HEK293 (cell line): Measurements from ENCODE around the gene CAPN8.
A peak's percentile ranks its signal among the peaks of the same experiment; 100 is the strongest.

Experiments
- CTCF ChIA-PET: fragments of 350-600 bp; formaldehyde crosslinking; extraction: SDS; loops from one replicate; lab custom pipeline; 2021; ENCODE audit warnings: antibody characterized with exemption; lab: Yijun Ruan, JAX
- POLR2A ChIA-PET: fragments of 300-600 bp; formaldehyde crosslinking; extraction: SDS; loops from one replicate; lab custom pipeline; 2020; ENCODE audit warnings: antibody characterized with exemption, inconsistent platforms; lab: Yijun Ruan, JAX
- H3K27ac ChIP-seq: fragments of 200-500 bp; sonication (Bioruptor generic); 2 replicates; pipeline ENCODE4 v1.5.1; 2014; ENCODE audit warnings: low read depth, low read length, control low read depth, inconsistent platforms; ENCODE audit errors: extremely low read depth
- H3K36me3 ChIP-seq, 2 experiments: fragments of 200-500 bp in 1 of 2; sonication (Bioruptor generic) in 1 of 2; 1 replicate in 1 of 2; 2 replicates in 1 of 2; pipeline ENCODE4 v1.5.1; 2014 to 2017; ENCODE audit warnings: inconsistent platforms in 2 of 2, low read length in 2 of 2; ENCODE audit not compliant: control insufficient read depth in 2 of 2, insufficient read depth in 1 of 2
- H3K4me1 ChIP-seq: fragments of 200-500 bp; sonication (Bioruptor generic); 2 replicates; pipeline ENCODE4 v1.5.1; 2014; ENCODE audit warnings: mild to moderate bottlenecking, low read length, inconsistent platforms; ENCODE audit not compliant: control insufficient read depth, insufficient read depth
- H3K4me3 ChIP-seq: 2 replicates; pipeline ENCODE4 v1.5.1; 2011; ENCODE audit warnings: low read depth, mild to moderate bottlenecking, control low read depth, low read length, moderate library complexity
- H3K9me3 ChIP-seq: fragments of 200-500 bp; sonication (Bioruptor generic); 2 replicates; pipeline ENCODE4 v1.5.1; 2014; ENCODE audit warnings: low read depth, low read length, inconsistent platforms; ENCODE audit not compliant: control insufficient read depth, insufficient read depth
- BCL11B ChIP-seq: fragments of 450-650 bp; formaldehyde crosslinking; IDR thresholded peaks from 2 replicates; pipeline ENCODE4 v1.5.1; 2016; ENCODE audit warnings: low read depth, missing biosample characterization, missing genetic modification characterization
- GLI2 ChIP-seq: fragments of 450-650 bp; formaldehyde crosslinking; IDR thresholded peaks from 2 replicates; pipeline ENCODE4; 2017; ENCODE audit warnings: missing biosample characterization, missing genetic modification characterization, low read depth, borderline replicate concordance
- HOXD13 ChIP-seq: sonication (generic); formaldehyde crosslinking; IDR thresholded peaks from 2 replicates; pipeline ENCODE4 v1.8.0; 2022; ENCODE audit warnings: missing genetic modification reagents, borderline replicate concordance
- KLF8 ChIP-seq: fragments of 450-650 bp; formaldehyde crosslinking; IDR thresholded peaks from 2 replicates; pipeline ENCODE4 v1.5.1; 2016; ENCODE audit warnings: missing biosample characterization, missing genetic modification characterization
- MYNN ChIP-seq: fragments of 450-650 bp; formaldehyde crosslinking; IDR thresholded peaks from 2 replicates; pipeline ENCODE4 v1.5.1; 2016; ENCODE audit warnings: missing biosample characterization, missing genetic modification characterization, borderline replicate concordance
- OSR2 ChIP-seq: fragments of 450-650 bp; formaldehyde crosslinking; IDR thresholded peaks from 2 replicates; pipeline ENCODE4 v1.5.1; 2016; ENCODE audit warnings: missing biosample characterization, missing genetic modification characterization
- SP3 ChIP-seq: fragments of 450-650 bp; formaldehyde crosslinking; IDR thresholded peaks from 2 replicates; pipeline ENCODE4 v1.5.1; 2016; ENCODE audit warnings: missing biosample characterization, missing genetic modification characterization
- TRIM28 ChIP-seq: IDR thresholded peaks from 2 replicates; pipeline ENCODE4 v1.6.1; 2011; ENCODE audit warnings: low read length, control low read depth, borderline replicate concordance
- ZBTB20 ChIP-seq: fragments of 450-650 bp; formaldehyde crosslinking; IDR thresholded peaks from 2 replicates; pipeline ENCODE4 v1.5.1; 2016; ENCODE audit warnings: missing biosample characterization, missing genetic modification characterization
- ZFP41 ChIP-seq: fragments of 450-650 bp; formaldehyde crosslinking; IDR thresholded peaks from 2 replicates; pipeline ENCODE4 v1.5.1; 2016; ENCODE audit warnings: missing biosample characterization, missing genetic modification characterization, borderline replicate concordance
- ZFP69B ChIP-seq: fragments of 450-650 bp; formaldehyde crosslinking; IDR thresholded peaks from 2 replicates; pipeline ENCODE4 v1.5.1; 2016; ENCODE audit warnings: missing biosample characterization, missing genetic modification characterization
- ZIC2 ChIP-seq: fragments of 450-650 bp; formaldehyde crosslinking; IDR thresholded peaks from 2 replicates; pipeline ENCODE4 v1.5.1; 2016; ENCODE audit warnings: missing biosample characterization, missing genetic modification characterization
- ZNF121 ChIP-seq: fragments of 450-650 bp; formaldehyde crosslinking; IDR thresholded peaks from 2 replicates; pipeline ENCODE4 v1.5.1; 2016; ENCODE audit warnings: missing biosample characterization, missing genetic modification characterization
- ZNF132 ChIP-seq: fragments of 450-650 bp; formaldehyde crosslinking; IDR thresholded peaks from 2 replicates; pipeline ENCODE4 v1.5.1; 2017; ENCODE audit warnings: missing biosample characterization, missing genetic modification characterization, borderline replicate concordance
- ZNF211 ChIP-seq: fragments of 450-650 bp; formaldehyde crosslinking; IDR thresholded peaks from 2 replicates; pipeline ENCODE4 v1.5.1; 2016; ENCODE audit warnings: low read depth, missing biosample characterization, missing genetic modification characterization
- ZNF292 ChIP-seq: fragments of 450-650 bp; formaldehyde crosslinking; IDR thresholded peaks from 2 replicates; pipeline ENCODE4 v1.5.1; 2016; ENCODE audit warnings: low read depth, missing biosample characterization, missing genetic modification characterization, borderline replicate concordance
- ZNF394 ChIP-seq: fragments of 450-650 bp; formaldehyde crosslinking; IDR thresholded peaks from 2 replicates; pipeline ENCODE4 v1.5.1; 2016; ENCODE audit warnings: missing biosample characterization, missing genetic modification characterization, mild to moderate bottlenecking, moderate library complexity, borderline replicate concordance
- ZNF48 ChIP-seq: fragments of 450-650 bp; formaldehyde crosslinking; IDR thresholded peaks from 2 replicates; pipeline ENCODE4 v1.5.1; 2016; ENCODE audit warnings: missing biosample characterization, missing genetic modification characterization
- ZNF600 ChIP-seq: fragments of 450-650 bp; formaldehyde crosslinking; IDR thresholded peaks from 2 replicates; pipeline ENCODE4 v1.5.1; 2016; ENCODE audit warnings: missing biosample characterization, missing genetic modification characterization
- ZNF626 ChIP-seq: fragments of 450-650 bp; sonication (Bioruptor Pico); formaldehyde crosslinking; IDR thresholded peaks from 2 replicates; pipeline ENCODE4 v1.5.1; 2018; ENCODE audit warnings: missing biosample characterization, missing genetic modification characterization, inconsistent platforms
- ZNF677 ChIP-seq: fragments of 450-650 bp; IDR thresholded peaks from 2 replicates; pipeline ENCODE4 v1.5.0; 2018; ENCODE audit warnings: missing biosample characterization, mild to moderate bottlenecking, missing genetic modification characterization, moderate library complexity
- ZNF837 ChIP-seq: fragments of 450-650 bp; formaldehyde crosslinking; IDR thresholded peaks from 2 replicates; pipeline ENCODE4 v1.5.1; 2016; ENCODE audit warnings: missing biosample characterization, missing genetic modification characterization
- TF ChIP-seq, protein P1 (sequence below): fragments of 450-650 bp; formaldehyde crosslinking; IDR thresholded peaks from 2 replicates; pipeline ENCODE4 v1.5.1; 2016; ENCODE audit warnings: missing biosample characterization, missing genetic modification characterization
- TF ChIP-seq, protein P2 (sequence below): fragments of 450-650 bp; IDR thresholded peaks from 2 replicates; pipeline ENCODE4 v1.5.1; 2018; ENCODE audit warnings: missing biosample characterization, mild to moderate bottlenecking, missing genetic modification characterization
- TF ChIP-seq, protein P3 (sequence below): fragments of 450-650 bp; formaldehyde crosslinking; IDR thresholded peaks from 2 replicates; pipeline ENCODE4 v1.5.1; 2017; ENCODE audit warnings: missing biosample characterization, missing genetic modification characterization
- TF ChIP-seq, protein P4 (sequence below): fragments of 450-650 bp; formaldehyde crosslinking; IDR thresholded peaks from 2 replicates; pipeline ENCODE4 v1.5.1; 2016; ENCODE audit warnings: missing biosample characterization, missing genetic modification characterization

Gene CAPN8

DNA sequence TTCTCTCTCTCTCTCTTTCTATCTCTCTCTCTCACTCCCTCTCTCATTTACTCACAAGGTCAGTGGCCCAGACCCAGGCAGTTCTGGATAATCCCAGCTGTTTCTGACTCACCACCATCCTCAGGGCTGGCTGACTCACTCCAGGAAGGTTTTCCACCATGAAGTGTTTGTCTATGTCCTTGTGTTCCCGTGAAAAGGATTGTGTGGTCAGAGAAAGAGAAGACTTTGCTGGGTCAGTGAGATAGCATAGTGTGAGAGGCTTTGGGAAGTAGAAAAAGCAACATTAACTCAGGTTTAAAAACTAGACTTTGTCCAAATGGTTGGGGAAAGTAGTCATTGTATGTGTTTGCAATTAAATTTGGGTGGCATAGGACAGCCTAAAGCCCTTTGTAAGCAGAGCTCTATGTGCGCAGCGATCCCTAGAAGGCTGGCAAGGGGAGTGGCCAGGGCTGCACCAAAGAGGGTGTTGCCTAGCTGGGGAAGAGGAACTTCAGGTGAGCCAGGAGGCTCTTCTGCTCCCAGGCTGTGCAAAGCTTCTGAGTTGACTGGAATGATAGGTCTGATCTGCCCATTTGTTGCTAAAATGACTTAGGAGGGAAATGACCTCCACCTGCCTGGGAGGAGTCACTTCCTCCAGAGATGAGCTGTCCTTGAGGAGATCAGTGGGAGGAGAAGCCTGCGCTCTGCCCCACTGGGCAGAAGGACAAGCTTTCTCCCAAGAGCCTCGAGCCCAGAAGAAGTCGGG lies 41.9 kb upstream of the CAPN8 start (continued):
- TF ChIP-seq ZNF837 (tag by site-specific recombination) (no peak), GLI2 (tag by site-specific recombination) (no peak), ZNF48 (tag by site-specific recombination) (no peak), ZNF600 (tag by site-specific recombination) (peak; percentile 100), ZNF626 (no peak), ZNF677 (no peak), ZIC2 (0 out of 2 replicates have a peak, but pooled peaks have one; percentile 38), TRIM28 (peak; percentile 42; the same call in 1 of the 2 replicates), MYNN (tag by site-specific recombination) (no peak), SP3 (peak; percentile 70), OSR2 (no peak; the same call in none of the 2 replicates), ZFP41 (tag by site-specific recombination) (no peak), ZFP69B (peak; percentile 78), ZNF292 (tag by site-specific recombination) (no peak)
- TF ChIP-seq, protein P1, sequence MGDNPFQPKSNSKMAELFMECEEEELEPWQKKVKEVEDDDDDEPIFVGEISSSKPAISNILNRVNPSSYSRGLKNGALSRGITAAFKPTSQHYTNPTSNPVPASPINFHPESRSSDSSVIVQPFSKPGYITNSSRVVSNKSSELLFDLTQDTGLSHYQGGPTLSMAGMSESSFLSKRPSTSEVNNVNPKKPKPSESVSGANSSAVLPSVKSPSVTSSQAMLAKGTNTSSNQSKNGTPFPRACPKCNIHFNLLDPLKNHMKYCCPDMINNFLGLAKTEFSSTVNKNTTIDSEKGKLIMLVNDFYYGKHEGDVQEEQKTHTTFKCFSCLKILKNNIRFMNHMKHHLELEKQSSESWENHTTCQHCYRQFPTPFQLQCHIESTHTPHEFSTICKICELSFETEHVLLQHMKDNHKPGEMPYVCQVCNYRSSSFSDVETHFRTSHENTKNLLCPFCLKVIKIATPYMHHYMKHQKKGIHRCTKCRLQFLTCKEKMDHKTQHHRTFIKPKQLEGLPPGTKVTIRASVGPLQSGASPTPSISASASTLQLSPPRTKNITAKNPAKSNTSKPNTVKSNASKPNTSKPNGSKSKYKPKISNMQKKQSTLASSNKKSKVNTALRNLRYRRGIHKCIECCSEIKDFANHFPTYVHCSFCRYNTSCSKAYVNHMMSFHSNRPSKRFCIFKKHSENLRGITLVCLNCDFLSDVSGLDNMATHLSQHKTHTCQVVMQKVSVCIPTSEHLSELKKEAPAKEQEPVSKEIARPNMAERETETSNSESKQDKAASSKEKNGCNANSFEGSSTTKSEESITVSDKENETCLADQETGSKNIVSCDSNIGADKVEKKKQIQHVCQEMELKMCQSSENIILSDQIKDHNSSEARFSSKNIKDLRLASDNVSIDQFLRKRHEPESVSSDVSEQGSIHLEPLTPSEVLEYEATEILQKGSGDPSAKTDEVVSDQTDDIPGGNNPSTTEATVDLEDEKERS (tag by site-specific recombination) = peak; percentile 68; the same call in 1 of the 2 replicates
- TF ChIP-seq, protein P2, sequence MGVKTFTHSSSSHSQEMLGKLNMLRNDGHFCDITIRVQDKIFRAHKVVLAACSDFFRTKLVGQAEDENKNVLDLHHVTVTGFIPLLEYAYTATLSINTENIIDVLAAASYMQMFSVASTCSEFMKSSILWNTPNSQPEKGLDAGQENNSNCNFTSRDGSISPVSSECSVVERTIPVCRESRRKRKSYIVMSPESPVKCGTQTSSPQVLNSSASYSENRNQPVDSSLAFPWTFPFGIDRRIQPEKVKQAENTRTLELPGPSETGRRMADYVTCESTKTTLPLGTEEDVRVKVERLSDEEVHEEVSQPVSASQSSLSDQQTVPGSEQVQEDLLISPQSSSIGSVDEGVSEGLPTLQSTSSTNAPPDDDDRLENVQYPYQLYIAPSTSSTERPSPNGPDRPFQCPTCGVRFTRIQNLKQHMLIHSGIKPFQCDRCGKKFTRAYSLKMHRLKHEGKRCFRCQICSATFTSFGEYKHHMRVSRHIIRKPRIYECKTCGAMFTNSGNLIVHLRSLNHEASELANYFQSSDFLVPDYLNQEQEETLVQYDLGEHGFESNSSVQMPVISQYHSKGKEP (tag by site-specific recombination) = no peak
- TF ChIP-seq, protein P3, sequence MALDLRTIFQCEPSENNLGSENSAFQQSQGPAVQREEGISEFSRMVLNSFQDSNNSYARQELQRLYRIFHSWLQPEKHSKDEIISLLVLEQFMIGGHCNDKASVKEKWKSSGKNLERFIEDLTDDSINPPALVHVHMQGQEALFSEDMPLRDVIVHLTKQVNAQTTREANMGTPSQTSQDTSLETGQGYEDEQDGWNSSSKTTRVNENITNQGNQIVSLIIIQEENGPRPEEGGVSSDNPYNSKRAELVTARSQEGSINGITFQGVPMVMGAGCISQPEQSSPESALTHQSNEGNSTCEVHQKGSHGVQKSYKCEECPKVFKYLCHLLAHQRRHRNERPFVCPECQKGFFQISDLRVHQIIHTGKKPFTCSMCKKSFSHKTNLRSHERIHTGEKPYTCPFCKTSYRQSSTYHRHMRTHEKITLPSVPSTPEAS (tag by site-specific recombination) = peak; percentile 30; the same call in 1 of the 2 replicates
- TF ChIP-seq, protein P4, sequence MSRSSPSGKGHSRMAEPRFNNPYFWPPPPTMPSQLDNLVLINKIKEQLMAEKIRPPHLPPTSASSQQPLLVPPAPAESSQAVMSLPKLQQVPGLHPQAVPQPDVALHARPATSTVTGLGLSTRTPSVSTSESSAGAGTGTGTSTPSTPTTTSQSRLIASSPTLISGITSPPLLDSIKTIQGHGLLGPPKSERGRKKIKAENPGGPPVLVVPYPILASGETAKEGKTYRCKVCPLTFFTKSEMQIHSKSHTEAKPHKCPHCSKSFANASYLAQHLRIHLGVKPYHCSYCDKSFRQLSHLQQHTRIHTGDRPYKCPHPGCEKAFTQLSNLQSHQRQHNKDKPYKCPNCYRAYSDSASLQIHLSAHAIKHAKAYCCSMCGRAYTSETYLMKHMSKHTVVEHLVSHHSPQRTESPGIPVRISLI = no peak

DNA sequence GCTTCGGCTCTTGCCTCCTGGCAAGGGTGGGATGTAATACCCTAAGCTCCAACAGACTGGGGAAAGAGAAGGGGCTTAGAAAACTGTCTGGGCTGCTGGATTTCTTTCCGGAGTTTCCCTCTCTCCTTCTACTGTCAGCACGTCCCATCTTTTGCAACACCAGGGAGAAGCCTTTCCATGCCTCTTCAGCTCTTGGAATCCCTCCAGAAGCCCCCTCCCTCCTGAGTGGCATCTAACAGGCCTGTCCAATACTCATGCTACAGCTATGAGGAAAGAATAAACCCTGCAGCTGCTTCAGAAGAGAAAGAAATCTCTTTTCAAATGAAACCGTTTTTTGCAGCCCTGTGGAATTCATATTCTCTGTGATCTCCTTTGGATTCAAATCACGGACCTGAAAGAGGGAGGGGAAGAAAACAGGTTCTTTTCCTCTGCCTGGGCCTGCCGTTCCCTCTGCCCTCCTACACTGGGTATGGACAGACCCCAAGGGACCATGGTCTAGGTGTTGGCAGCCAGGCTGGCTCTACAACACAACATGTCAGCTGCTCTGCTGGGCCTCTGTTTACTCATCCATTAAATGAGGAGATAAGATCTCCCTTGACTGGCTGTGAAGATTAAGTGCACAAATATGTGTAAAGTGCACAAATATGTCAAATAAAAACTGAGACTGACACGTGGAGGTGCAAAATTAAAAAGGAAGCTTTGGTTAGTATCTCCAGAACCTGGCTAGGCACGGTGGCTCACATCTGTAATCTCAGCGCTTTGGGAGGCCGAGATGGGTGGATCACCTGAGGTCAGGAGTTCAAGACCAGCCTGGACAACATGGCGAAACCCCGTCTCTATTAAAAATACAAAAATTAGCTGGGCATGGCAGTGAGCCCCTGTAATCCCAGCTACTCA lies 40.8 kb upstream of the CAPN8 start:
- Histone ChIP-seq H3K4me3 (no peak overlapping the region), H3K27ac (peak overlapping the region; percentile 52), H3K9me3 (no peaks in the 10 kb centered on the region), H3K36me3 (no peaks in the 10 kb centered on the region), H3K4me1 (peaks cover 48% of the 10 kb centered on the region)
- ChIA-PET CTCF (interaction anchor here (0.6 to 4.9 kb wide), 7 partner anchors 8 to 400 kb away, joined by 3 to 31 read pairs (median 4); no protein-coding TSS in a partner anchor), POLR2A (interaction anchor here (0.7 to 2.6 kb wide), 6 partner anchors 9 to 908 kb away, joined by 3 to 15 read pairs (median 4); no protein-coding TSS in a partner anchor)
- 0 out of 2 replicates have a peak, but pooled peaks have one; percentile 17 for TF ChIP-seq ZNF394 (tag by site-specific recombination)
- TF ChIP-seq ZFP41 (tag by site-specific recombination) = no peak
- no peak for TF ChIP-seq HOXD13
- no peak for TF ChIP-seq ZNF211 (tag by site-specific recombination)
- TF ChIP-seq ZNF132 (tag by site-specific recombination) = no peak
- TF ChIP-seq ZNF121 (tag by site-specific recombination) = peak; percentile 69
- TF ChIP-seq, protein P2 (tag by site-specific recombination) = peak; percentile 11; the same call in 1 of the 2 replicates
- peak; percentile 51 for TF ChIP-seq ZBTB20 (tag by site-specific recombination)
- TF ChIP-seq KLF8 (tag by site-specific recombination) = peak; percentile 24; the same call in 1 of the 2 replicates
- peak; percentile 10; the same call in 1 of the 2 replicates for TF ChIP-seq BCL11B (tag by site-specific recombination)
